GM23248 (cell line): Measurements from ENCODE around the gene ACSL4.

Experiments
- EZH2 ChIP-seq: fragments of 200-600 bp; sonication (generic); IDR thresholded peaks from 2 replicates; pipeline ENCODE4 v1.6.1; 2018; ENCODE audit warnings: antibody characterized with exemption, mild to moderate bottlenecking; ENCODE audit not compliant: insufficient read depth, poor library complexity, severe bottlenecking
- EZH2phosphoT487 ChIP-seq: fragments of 200-600 bp; sonication (generic); IDR thresholded peaks from 2 replicates; pipeline ENCODE4 v1.6.1; 2018; ENCODE audit warnings: antibody characterized with exemption, moderate library complexity, mild to moderate bottlenecking, low read depth; ENCODE audit not compliant: insufficient read depth

DNA sequence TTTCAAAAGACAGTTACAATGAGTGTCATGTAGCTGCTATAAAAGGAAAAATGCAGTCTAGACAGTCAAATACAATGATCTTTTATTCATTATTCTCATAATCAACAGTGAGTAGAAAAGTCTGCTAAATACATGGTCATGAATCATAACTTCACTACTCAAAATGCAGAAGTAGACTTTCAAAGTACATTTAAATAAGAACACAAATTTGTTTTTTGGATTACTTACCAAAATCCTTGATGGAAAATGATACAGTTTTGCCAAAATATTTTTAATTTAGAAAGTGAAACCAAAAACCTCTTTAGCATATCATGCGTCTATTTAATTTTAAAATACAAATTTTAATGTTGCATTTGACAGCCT, 4.9 kb downstream of the ACSL4 start:
- no peak for TF ChIP-seq EZH2
- TF ChIP-seq EZH2phosphoT487: no peak
